ENCODE results near the gene TECPR2.

TECPR2 gene

GRCh38 chr14:102454711-102455110 lies 92.0 kb downstream of the TECPR2 start:
- no peaks in the 10 kb centered on the region for H3K27me3 ChIP-seq
- H3K27ac ChIP-seq, result no peak overlapping the region
- no peaks in the 10 kb centered on the region for H3K4me1 ChIP-seq
- H3K9ac ChIP-seq, result no peak overlapping the region
- TF ChIP-seq Cebpa-rat (IDR thresholded peaks at IDR 0.05), result no peak
- H3K36me3 ChIP-seq, result peaks cover 61% of the 10 kb centered on the region
- H3K4me3 ChIP-seq, result no peak overlapping the region
- no peak overlapping the region for H3K4me2 ChIP-seq
- H4K20me1 ChIP-seq, result no peaks in the 10 kb centered on the region
- H3K9me3 ChIP-seq, result no peaks in the 10 kb centered on the region

GRCh38 chr14:102457509-102457908 lies 94.8 kb downstream of the TECPR2 start:
- Histone ChIP-seq H3K36me3 (peaks cover 38% of the 10 kb centered on the region), H3K9ac (no peak overlapping the region), H3K4me3 (no peak overlapping the region), H3K27me3 (no peaks in the 10 kb centered on the region), H3K9me3 (no peaks in the 10 kb centered on the region), H3K4me2 (no peak overlapping the region), H4K20me1 (no peaks in the 10 kb centered on the region), H3K4me1 (peaks cover 7% of the 10 kb centered on the region; the same call in 1 of the 2 replicates), H3K27ac (no peak overlapping the region)
- TF ChIP-seq Cebpa-rat (IDR thresholded peaks at IDR 0.05), result no peak

GRCh38 chr14:102461490-102462338 lies 99.0 kb downstream of the TECPR2 start:
- H3K27me3 ChIP-seq, result no peaks in the 10 kb centered on the region
- no peak overlapping the region for H3K27ac ChIP-seq
- no peaks in the 10 kb centered on the region for H4K20me1 ChIP-seq
- TF ChIP-seq Cebpa-rat (IDR thresholded peaks at IDR 0.05), result no peak
- no peaks in the 10 kb centered on the region for H3K9me3 ChIP-seq
- H3K9ac ChIP-seq, result no peak overlapping the region
- H3K4me2 ChIP-seq, result 0 out of 2 replicates have a peak overlapping the region, but pooled peaks have one; percentile 3
- H3K4me1 ChIP-seq, result peaks cover 7% of the 10 kb centered on the region; the same call in 1 of the 2 replicates
- no peak overlapping the region for H3K4me3 ChIP-seq
- H3K36me3 ChIP-seq, result peaks cover 35% of the 10 kb centered on the region

GRCh38 chr14:102462391-102462790 lies 99.7 kb downstream of the TECPR2 start:
- Histone ChIP-seq H3K27me3 (no peaks in the 10 kb centered on the region), H4K20me1 (no peaks in the 10 kb centered on the region), H3K9me3 (no peaks in the 10 kb centered on the region), H3K27ac (no peak overlapping the region), H3K4me2 (no peak overlapping the region), H3K4me3 (no peak overlapping the region), H3K36me3 (peaks cover 29% of the 10 kb centered on the region), H3K4me1 (peaks cover 7% of the 10 kb centered on the region; the same call in 1 of the 2 replicates), H3K9ac (no peak overlapping the region)
- TF ChIP-seq Cebpa-rat (IDR thresholded peaks at IDR 0.05), result no peak

- H3K9ac ChIP-seq, result no peak overlapping the region
- no peak for TF ChIP-seq Cebpa-rat (IDR thresholded peaks at IDR 0.05)
- no peaks in the 10 kb centered on the region for H4K20me1 ChIP-seq
- no peaks in the 10 kb centered on the region for H3K27me3 ChIP-seq
- no peak overlapping the region for H3K4me2 ChIP-seq
- peaks cover 7% of the 10 kb centered on the region; the same call in 1 of the 2 replicates for H3K4me1 ChIP-seq
- peaks cover 23% of the 10 kb centered on the region; the same call in 1 of the 2 replicates for H3K36me3 ChIP-seq
- no peak overlapping the region for H3K27ac ChIP-seq
- no peak overlapping the region for H3K4me3 ChIP-seq
- no peaks in the 10 kb centered on the region for H3K9me3 ChIP-seq
Measured at GRCh38 chr14:102464006-102464405, 101.3 kb downstream of the TECPR2 start.

GRCh38 chr14:102464846-102465341 lies 102.2 kb downstream of the TECPR2 start:
- Histone ChIP-seq H3K4me3 (no peak overlapping the region), H3K9me3 (no peaks in the 10 kb centered on the region), H4K20me1 (no peaks in the 10 kb centered on the region), H3K4me2 (no peak overlapping the region), H3K27ac (no peak overlapping the region), H3K27me3 (no peaks in the 10 kb centered on the region), H3K9ac (no peak overlapping the region), H3K4me1 (peaks cover 7% of the 10 kb centered on the region; the same call in 1 of the 2 replicates), H3K36me3 (peaks cover 23% of the 10 kb centered on the region; the same call in 1 of the 2 replicates)
- no peak for TF ChIP-seq Cebpa-rat (IDR thresholded peaks at IDR 0.05)

GRCh38 chr14:102469261-102469660 lies 106.5 kb downstream of the TECPR2 start:
- Histone ChIP-seq H3K27ac (no peak overlapping the region), H3K27me3 (no peaks in the 10 kb centered on the region), H3K4me3 (no peak overlapping the region), H3K9me3 (no peaks in the 10 kb centered on the region), H3K4me1 (0 out of 2 replicates have a peak, but pooled peaks cover 8% of the 10 kb centered on the region), H3K4me2 (no peak overlapping the region), H4K20me1 (no peaks in the 10 kb centered on the region), H3K36me3 (peaks cover 23% of the 10 kb centered on the region; the same call in 1 of the 2 replicates), H3K9ac (no peak overlapping the region)
- no peak for TF ChIP-seq Cebpa-rat (IDR thresholded peaks at IDR 0.05)

GRCh38 chr14:102471921-102472790 lies 109.4 kb downstream of the TECPR2 start:
- TF ChIP-seq Cebpa-rat (IDR thresholded peaks at IDR 0.05), result no peak
- H3K27ac ChIP-seq, result no peak overlapping the region
- no peaks in the 10 kb centered on the region for H4K20me1 ChIP-seq
- peaks cover 7% of the 10 kb centered on the region; the same call in 1 of the 2 replicates for H3K36me3 ChIP-seq
- no peak overlapping the region for H3K9ac ChIP-seq
- H3K4me1 ChIP-seq, result 0 out of 2 replicates have a peak, but pooled peaks cover 8% of the 10 kb centered on the region
- H3K4me2 ChIP-seq, result peak overlapping the region; percentile 10; the same call in 1 of the 2 replicates
- H3K9me3 ChIP-seq, result peaks cover 11% of the 10 kb centered on the region; the same call in 1 of the 2 replicates
- no peak overlapping the region for H3K4me3 ChIP-seq
- H3K27me3 ChIP-seq, result no peaks in the 10 kb centered on the region

GRCh38 chr14:102472791-102473150 lies 110.0 kb downstream of the TECPR2 start:
- Histone ChIP-seq H3K4me3 (no peak overlapping the region), H3K27me3 (no peaks in the 10 kb centered on the region), H3K9me3 (peaks cover 13% of the 10 kb centered on the region; the same call in 1 of the 2 replicates), H3K27ac (no peak overlapping the region), H3K4me2 (no peak overlapping the region), H3K4me1 (0 out of 2 replicates have a peak, but pooled peaks cover 8% of the 10 kb centered on the region), H4K20me1 (no peaks in the 10 kb centered on the region), H3K36me3 (peaks cover 2% of the 10 kb centered on the region; the same call in 1 of the 2 replicates), H3K9ac (no peak overlapping the region)
- TF ChIP-seq Cebpa-rat (IDR thresholded peaks at IDR 0.05), result no peak

Data from BLaER1 (cell line).